ENCODE measurements around the gene BDKRB2.

DNA sequence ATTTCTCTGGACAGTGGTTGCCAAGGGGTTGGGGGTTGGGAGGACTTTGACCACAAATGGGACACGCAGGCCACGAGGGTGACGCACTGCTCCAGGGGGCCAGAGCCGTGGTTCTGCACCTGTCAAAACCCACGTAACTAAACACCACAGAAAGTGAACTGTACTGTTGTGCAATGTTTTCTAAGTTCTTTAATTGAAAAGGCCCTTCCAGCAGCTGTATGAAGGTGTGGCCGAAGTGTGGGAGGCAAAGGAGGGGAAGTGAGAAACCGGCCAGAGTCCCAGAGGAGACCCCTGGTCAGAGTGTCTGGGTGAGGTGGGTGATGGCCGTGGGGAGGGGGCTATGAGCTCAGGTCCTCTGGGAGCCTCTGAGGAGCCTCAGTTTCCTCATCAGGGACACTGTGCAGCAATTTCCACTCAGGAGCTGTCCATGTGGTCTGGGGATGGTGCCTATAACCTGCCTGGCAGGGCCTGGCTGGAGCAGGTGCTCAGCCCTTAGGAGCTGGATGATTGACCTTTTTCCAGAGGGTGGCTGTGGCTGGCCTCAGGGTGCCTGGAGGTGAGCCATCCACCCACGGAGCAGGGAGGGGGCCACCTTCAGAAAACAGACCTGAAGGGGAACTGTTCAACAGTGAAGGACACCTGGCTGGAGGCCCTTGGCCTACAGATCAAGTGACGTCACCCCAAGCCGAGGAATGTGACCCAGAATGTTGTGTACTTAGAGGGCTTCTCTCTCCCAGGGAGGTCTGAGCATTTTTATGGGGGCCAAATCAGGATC is 9.8 kb upstream of the BDKRB2 start:
- TF ChIP-seq, protein P1, sequence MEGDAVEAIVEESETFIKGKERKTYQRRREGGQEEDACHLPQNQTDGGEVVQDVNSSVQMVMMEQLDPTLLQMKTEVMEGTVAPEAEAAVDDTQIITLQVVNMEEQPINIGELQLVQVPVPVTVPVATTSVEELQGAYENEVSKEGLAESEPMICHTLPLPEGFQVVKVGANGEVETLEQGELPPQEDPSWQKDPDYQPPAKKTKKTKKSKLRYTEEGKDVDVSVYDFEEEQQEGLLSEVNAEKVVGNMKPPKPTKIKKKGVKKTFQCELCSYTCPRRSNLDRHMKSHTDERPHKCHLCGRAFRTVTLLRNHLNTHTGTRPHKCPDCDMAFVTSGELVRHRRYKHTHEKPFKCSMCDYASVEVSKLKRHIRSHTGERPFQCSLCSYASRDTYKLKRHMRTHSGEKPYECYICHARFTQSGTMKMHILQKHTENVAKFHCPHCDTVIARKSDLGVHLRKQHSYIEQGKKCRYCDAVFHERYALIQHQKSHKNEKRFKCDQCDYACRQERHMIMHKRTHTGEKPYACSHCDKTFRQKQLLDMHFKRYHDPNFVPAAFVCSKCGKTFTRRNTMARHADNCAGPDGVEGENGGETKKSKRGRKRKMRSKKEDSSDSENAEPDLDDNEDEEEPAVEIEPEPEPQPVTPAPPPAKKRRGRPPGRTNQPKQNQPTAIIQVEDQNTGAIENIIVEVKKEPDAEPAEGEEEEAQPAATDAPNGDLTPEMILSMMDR (IDR thresholded peaks at IDR 0.05), result no peak
- TF ChIP-seq NR3C1 (IDR thresholded peaks at IDR 0.05), result no peak
- TF ChIP-seq, protein P2, sequence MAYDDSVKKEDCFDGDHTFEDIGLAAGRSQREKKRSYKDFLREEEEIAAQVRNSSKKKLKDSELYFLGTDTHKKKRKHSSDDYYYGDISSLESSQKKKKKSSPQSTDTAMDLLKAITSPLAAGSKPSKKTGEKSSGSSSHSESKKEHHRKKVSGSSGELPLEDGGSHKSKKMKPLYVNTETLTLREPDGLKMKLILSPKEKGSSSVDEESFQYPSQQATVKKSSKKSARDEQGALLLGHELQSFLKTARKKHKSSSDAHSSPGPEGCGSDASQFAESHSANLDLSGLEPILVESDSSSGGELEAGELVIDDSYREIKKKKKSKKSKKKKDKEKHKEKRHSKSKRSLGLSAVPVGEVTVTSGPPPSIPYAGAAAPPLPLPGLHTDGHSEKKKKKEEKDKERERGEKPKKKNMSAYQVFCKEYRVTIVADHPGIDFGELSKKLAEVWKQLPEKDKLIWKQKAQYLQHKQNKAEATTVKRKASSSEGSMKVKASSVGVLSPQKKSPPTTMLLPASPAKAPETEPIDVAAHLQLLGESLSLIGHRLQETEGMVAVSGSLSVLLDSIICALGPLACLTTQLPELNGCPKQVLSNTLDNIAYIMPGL (CRISPR knock-in tag; IDR thresholded peaks at IDR 0.05; ENCODE audit: borderline replicate concordance), result no peak
- TF ChIP-seq RAD21 (conservative IDR thresholded peaks at IDR 0.05 in 1 of 2, IDR thresholded peaks at IDR 0.05 in 1 of 2), result no peak
- no peak for TF ChIP-seq POLR2A (IDR thresholded peaks at IDR 0.05; ENCODE audit: low read length)
- TF ChIP-seq ZFP36 (IDR thresholded peaks at IDR 0.05; ENCODE audit: borderline replicate concordance, partially characterized antibody), result no peak
- no peak; a peak in 1 of 4 replicates for TF ChIP-seq CEBPB (IDR thresholded peaks at IDR 0.05)
- TF ChIP-seq, protein P3, sequence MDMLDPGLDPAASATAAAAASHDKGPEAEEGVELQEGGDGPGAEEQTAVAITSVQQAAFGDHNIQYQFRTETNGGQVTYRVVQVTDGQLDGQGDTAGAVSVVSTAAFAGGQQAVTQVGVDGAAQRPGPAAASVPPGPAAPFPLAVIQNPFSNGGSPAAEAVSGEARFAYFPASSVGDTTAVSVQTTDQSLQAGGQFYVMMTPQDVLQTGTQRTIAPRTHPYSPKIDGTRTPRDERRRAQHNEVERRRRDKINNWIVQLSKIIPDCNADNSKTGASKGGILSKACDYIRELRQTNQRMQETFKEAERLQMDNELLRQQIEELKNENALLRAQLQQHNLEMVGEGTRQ (IDR thresholded peaks at IDR 0.05), result no peak
- TF ChIP-seq, protein P4, sequence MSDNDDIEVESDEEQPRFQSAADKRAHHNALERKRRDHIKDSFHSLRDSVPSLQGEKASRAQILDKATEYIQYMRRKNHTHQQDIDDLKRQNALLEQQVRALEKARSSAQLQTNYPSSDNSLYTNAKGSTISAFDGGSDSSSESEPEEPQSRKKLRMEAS (IDR thresholded peaks at IDR 0.05), result no peak
- TF ChIP-seq NFE2L2 (conservative IDR thresholded peaks at IDR 0.05; ENCODE audit: low read length), result no peak
